Pancreas (tissue), 10 donors: ENCODE measurements around the gene NEK6. TPM values are rescaled to one million over a fixed set of nuclear protein-coding genes. Genes with fewer than 3 reads are reported as not detected.

Experiments
- ATAC-seq, 4 donors: fragments of 200-7000 bp; cut with Tn5 transposase; one replicate each; pipeline versions ENCODE4 v1.8.0 to v1.9.1; 2020; ENCODE audit warnings: mild to moderate bottlenecking in 4 of 4, moderate library complexity in 4 of 4
- DNase-seq, 6 donors: peaks; one replicate each; pipeline ENCODE4 v3.0.0-alpha.2; 2020
- FAIRE-seq: peaks from 2 replicates; lab custom pipeline; 2012; peaks lifted over from hg19 to GRCh38; lab: Jason Lieb, UNC
- H3K27ac ChIP-seq, 4 donors: fragments of 200-600 bp; sonication (generic); 1 replicate in 3 of 4; 2 replicates in 1 of 4; pipeline versions ENCODE4 v1.5.0 to v1.8.0; 2020
- H3K27me3 ChIP-seq, 4 donors: fragments of 200-600 bp; one replicate each; pipeline ENCODE4 v1.8.0; 2021
- H3K36me3 ChIP-seq, 3 donors: fragments of 200-600 bp; sonication (generic) in 1 of 3; one replicate each; pipeline versions ENCODE4 v1.5.0 to v1.8.0; 2020 to 2021
- H3K4me1 ChIP-seq, 3 donors: fragments of 200-600 bp; one replicate each; pipeline ENCODE4 v1.8.0; 2021
- H3K4me3 ChIP-seq, 4 donors: fragments of 200-600 bp; sonication (generic) in 2 of 4; one replicate each; pipeline versions ENCODE4 v1.5.0 to v1.8.0; 2020 to 2021
- H3K9me3 ChIP-seq, 4 donors: fragments of 200-600 bp; one replicate each; pipeline ENCODE4 v1.8.0; 2021
- CTCF ChIP-seq, 4 donors: fragments of 200-600 bp; sonication (generic) in 3 of 4; IDR thresholded peaks; one replicate each; pipeline versions ENCODE4 v1.5.0 to v1.8.0; 2021; ENCODE audit warnings: antibody characterized with exemption in 4 of 4
- WGBS, 2 donors: extraction: QIAGEN DNeasy Blood & Tissue Kit; methylation state at CpG; one replicate each; pipeline ENCODE4 v1.1.7; 2013; 5-methylcytosine and 5-hydroxymethylcytosine counted together
- intact Hi-C, 3 donors: fragments of 100-400 bp; cut with DNase I; formaldehyde crosslinking; loops; one replicate each; pipeline versions ENCODE4 v1.11.1 to v1.14.2; 2022
- polyA plus RNA-seq, 2 donors: library from polyadenylated mRNA; stranded (reverse); fragments of 200-250 nt; gene quantifications; one replicate each; pipeline ENCODE4 v1.2.3, GENCODE V29; 2013
- total RNA-seq, 6 donors: library from RNA; stranded (reverse); fragmentation: NEBNext Ultra II Directional in 4 of 6; extraction: Animal tissue kit (Norgen Biotek cat#: 25700) in 4 of 6; gene quantifications; one replicate each; pipeline versions ENCODE4 v1.2.1 to v1.2.4, GENCODE V29; 2021 to 2023
- donor health status: healthy with polysubstance abuse.
- donor health status: DM: no; HTN: no; CAD: no; lungs with moderate emphysema.
- donor health status: DM: no; HTN: no; CAD: no.
- donor health status: control.
- donor health status: control.
- donor health status: Bipolar disorder and iron deficiency.
- donor health status: DM: yes; HTN: yes; CAD: no.
- donor health status: DM: no; HTN: no; CAD: no.
- donor health status: DM: no; HTN: no; CAD: no.
- donor health status: DM: yes; HTN: yes; CAD: no.

The NEK6 gene
- total and polyA plus RNA-seq, 8 donors, result 7.8 to 67.0 (median 29.7) TPM

GRCh38 chr9:124298646-124299235 is 41.0 kb downstream of the NEK6 start:
- no peak overlapping the region for H3K4me3 ChIP-seq
- H3K4me1 ChIP-seq, result peaks cover 8 to 26% (median 11%) of the 10 kb centered on the region in 3 donors
- peak in 3 of 4 donors; percentile 37 to 50 (median 44) for ATAC-seq
- intact Hi-C loops, result no loop called here
- peak in 3 of 6 donors; percentile 50 to 54 (median 50) for DNase-seq
- H3K36me3 ChIP-seq, result peaks cover 0 to 17% (median 4%) of the 10 kb centered on the region in 3 donors
- peak overlapping the region in 1 of 4 donors; percentile 4 for H3K27ac ChIP-seq
- WGBS, 2 donors, result 67 to 75% methylated on average over 12 of the region's 12 CpGs
- TF ChIP-seq CTCF (IDR thresholded peaks at IDR 0.05), result no peak
- no peak for FAIRE-seq
- H3K27me3 ChIP-seq, result no peaks in the 10 kb centered on the region
- no peaks in the 10 kb centered on the region for H3K9me3 ChIP-seq

GRCh38 chr9:124299515-124300090 is 41.9 kb downstream of the NEK6 start:
- no peak for DNase-seq
- FAIRE-seq, result no peak
- Histone ChIP-seq H3K9me3 (no peaks in the 10 kb centered on the region), H3K4me3 (no peak overlapping the region), H3K27ac (no peak overlapping the region), H3K36me3 (peaks cover 0 to 21% (median 6%) of the 10 kb centered on the region in 3 donors), H3K27me3 (no peaks in the 10 kb centered on the region), H3K4me1 (peaks cover 8 to 26% (median 11%) of the 10 kb centered on the region in 3 donors)
- no peak for ATAC-seq
- 84 to 87% methylated on average over 8 of the region's 8 CpGs for WGBS, 2 donors
- no peak for TF ChIP-seq CTCF (IDR thresholded peaks at IDR 0.05)
- intact Hi-C loops, result no loop called here

GRCh38 chr9:124300312-124300711 is 42.6 kb downstream of the NEK6 start:
- ATAC-seq (no peak), DNase-seq (no peak), FAIRE-seq (no peak)
- Histone ChIP-seq H3K27me3 (no peaks in the 10 kb centered on the region), H3K4me3 (no peak overlapping the region), H3K4me1 (peaks cover 8 to 26% (median 11%) of the 10 kb centered on the region in 3 donors), H3K36me3 (peaks cover 0 to 21% (median 6%) of the 10 kb centered on the region in 3 donors), H3K27ac (no peak overlapping the region), H3K9me3 (no peaks in the 10 kb centered on the region)
- intact Hi-C loops, result no loop called here
- 76 to 84% methylated on average over 11 of the region's 11 CpGs for WGBS, 2 donors
- TF ChIP-seq CTCF (IDR thresholded peaks at IDR 0.05), result no peak

GRCh38 chr9:124302921-124303320 is 45.2 kb downstream of the NEK6 start:
- no peak overlapping the region for H3K27ac ChIP-seq
- intact Hi-C loops, result no loop called here
- no peak overlapping the region for H3K4me3 ChIP-seq
- no peaks in the 10 kb centered on the region for H3K9me3 ChIP-seq
- TF ChIP-seq CTCF (IDR thresholded peaks at IDR 0.05), result no peak
- peaks cover 0 to 8% (median 2%) of the 10 kb centered on the region in 3 donors for H3K4me1 ChIP-seq
- no peak for DNase-seq
- H3K27me3 ChIP-seq, result no peaks in the 10 kb centered on the region
- WGBS, 2 donors, result 89 to 92% methylated on average over 4 of the region's 4 CpGs
- peaks cover 0 to 21% (median 6%) of the 10 kb centered on the region in 3 donors for H3K36me3 ChIP-seq
- no peak for FAIRE-seq
- no peak for ATAC-seq

- TF ChIP-seq CTCF (IDR thresholded peaks at IDR 0.05), result no peak
- Histone ChIP-seq H3K27me3 (no peaks in the 10 kb centered on the region), H3K9me3 (no peaks in the 10 kb centered on the region), H3K4me3 (no peak overlapping the region), H3K27ac (no peak overlapping the region), H3K36me3 (peaks cover 0 to 21% (median 6%) of the 10 kb centered on the region in 3 donors), H3K4me1 (peaks cover 0 to 4% (median 0%) of the 10 kb centered on the region in 3 donors)
- DNase-seq, result no peak
- FAIRE-seq, result no peak
- ATAC-seq, result no peak
- intact Hi-C loops, result no loop called here
- 91 to 93% methylated on average over 14 of the region's 14 CpGs for WGBS, 2 donors
Observed at GRCh38 chr9:124303762-124304161, 46.0 kb downstream of the NEK6 start.
